Kidney tubule cell (primary cell): ENCODE measurements around the gene GRIPAP1.

Experiments used
- DNase-seq: peaks from one replicate; pipeline ENCODE4 v3.0.0-alpha.2; 2018; ENCODE audit warnings: low spot score

GRIPAP1 gene

GRCh38 chrX:48958635-48959094 is 43.4 kb downstream of the GRIPAP1 start:
- peak; percentile 52 for DNase-seq

GRCh38 chrX:48957827-48958634 is 44.0 kb downstream of the GRIPAP1 start:
- DNase-seq, result peak; percentile 97

DNA sequence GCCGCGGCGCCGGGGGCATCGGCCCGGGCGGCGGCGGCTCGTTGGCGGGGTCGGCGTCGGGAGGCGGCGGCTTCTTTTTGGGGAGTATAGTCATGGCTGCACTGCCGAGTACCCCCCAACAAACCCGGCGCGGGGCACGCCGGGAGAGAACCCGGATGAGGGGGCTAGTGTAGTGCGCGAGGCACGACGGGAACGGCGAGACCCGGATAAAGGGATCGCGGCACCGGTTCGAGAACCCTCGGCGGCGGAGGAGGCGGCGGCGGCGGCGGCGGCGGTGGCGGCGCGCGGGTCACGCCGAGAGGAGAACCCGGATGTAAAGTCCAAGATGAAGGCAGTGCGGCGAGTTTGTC is 44.6 kb downstream of the GRIPAP1 start, which contains the start of gene OTUD5:
Gene OTUD5 (minus strand): TSS at position 131 of the 350 bp plus-strand sequence. CDS start 37 bp downstream, at position 94.
- no peak for DNase-seq

DNA sequence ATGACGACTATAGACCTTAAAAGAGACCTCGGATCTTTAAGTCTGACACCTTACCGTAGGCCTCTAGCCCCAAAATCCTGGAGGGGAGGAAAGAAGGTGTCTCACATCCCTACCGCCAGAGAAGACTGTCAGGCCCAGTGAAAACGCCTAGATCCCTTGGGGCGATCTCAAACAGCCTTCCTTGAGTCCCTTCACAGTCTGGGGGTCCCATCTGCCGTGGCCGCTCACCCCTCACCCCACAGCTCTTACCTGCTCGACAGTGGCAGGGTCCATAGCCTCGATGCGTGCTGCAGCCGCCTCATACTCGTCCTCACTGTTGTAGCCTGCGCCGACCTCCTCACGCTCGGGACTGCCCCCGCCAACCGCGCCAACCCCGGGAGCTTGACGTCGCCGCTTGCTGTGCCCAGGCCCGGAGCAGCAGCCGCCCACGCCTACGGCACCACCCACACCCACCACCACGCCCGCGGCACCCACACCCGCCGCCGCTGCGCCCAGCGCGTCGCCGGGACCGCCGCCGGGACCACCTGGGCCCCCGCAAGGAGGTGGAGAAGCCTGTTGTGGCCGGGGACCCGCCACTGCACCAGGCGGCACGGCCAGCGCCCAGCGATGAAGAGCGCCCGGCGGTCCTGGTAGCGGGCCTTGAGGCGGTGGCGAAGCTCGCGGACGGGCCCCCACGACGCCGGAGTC is 45.2 kb downstream of the GRIPAP1 start:
- peak; percentile 18 for DNase-seq

GRCh38 chrX:48948589-48948988 is 53.5 kb downstream of the GRIPAP1 start:
- no peak for DNase-seq

DNA sequence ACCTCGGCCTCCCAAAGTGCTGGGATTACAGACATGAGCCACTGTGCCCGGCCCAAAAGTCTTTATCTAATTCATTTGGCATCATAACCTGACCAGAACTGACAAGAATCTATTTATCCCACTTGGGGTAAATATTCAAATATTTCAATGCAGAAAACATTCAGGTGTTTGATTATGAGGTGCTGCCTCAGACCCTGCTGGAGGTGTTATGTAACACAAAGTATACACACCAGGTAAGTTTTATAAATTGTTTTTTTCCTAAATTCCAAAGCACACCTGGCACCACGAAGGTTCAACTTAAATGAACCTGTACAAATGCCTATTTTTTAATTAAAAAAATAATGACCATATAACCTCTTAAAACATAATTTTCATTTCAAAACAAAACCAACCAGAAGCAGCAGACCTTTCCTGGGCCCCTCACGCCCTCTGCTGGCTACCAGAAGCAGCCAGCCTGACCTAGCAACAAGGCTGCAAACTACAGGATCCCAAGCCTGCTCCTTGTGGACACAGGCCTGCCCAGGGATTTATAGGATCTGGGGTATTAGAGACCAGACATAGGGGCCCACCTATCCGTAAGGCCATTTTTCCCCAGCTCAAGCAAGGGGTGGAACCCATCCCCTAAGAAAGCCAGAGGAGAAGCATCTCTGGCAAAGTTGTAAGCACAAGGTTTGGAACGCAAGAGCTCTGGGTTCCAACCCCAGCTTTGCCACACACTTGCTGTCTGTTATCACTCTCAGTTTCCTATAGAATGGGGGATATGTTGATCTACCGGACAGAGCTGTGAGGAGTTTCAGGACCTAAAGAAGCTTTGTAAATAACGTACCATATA is 56.3 kb downstream of the GRIPAP1 start:
- DNase-seq, result peak; percentile 51

- DNase-seq, result no peak
Observed at GRCh38 chrX:48942895-48943294, 59.2 kb downstream of the GRIPAP1 start.

DNA sequence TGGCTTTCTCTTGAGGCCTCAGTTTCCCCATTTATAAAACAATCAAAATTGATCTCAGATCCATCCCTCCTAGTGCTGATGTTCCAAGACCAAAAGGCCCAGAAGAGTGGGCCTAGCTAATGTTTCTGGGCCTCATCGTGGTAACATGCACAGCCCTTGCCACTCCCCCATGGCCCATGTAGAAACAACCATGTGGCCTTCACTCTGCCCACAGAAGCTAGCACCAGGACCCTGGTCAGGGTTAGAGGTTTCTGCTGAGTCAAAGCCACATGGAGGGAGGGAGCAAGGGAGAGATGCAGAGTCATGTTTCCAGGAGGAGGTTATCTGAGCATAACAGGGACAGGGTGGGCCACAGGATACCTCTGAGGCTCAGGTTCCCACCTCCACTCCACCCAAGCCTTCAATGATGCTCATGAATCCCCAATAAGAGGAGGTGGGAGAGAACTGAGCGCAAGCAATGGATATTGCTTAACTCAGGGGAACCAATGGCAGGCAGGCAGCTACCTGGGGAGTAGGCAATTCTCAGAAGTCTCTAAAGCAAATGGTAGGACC is 61.6 kb downstream of the GRIPAP1 start:
- DNase-seq, result no peak

DNA sequence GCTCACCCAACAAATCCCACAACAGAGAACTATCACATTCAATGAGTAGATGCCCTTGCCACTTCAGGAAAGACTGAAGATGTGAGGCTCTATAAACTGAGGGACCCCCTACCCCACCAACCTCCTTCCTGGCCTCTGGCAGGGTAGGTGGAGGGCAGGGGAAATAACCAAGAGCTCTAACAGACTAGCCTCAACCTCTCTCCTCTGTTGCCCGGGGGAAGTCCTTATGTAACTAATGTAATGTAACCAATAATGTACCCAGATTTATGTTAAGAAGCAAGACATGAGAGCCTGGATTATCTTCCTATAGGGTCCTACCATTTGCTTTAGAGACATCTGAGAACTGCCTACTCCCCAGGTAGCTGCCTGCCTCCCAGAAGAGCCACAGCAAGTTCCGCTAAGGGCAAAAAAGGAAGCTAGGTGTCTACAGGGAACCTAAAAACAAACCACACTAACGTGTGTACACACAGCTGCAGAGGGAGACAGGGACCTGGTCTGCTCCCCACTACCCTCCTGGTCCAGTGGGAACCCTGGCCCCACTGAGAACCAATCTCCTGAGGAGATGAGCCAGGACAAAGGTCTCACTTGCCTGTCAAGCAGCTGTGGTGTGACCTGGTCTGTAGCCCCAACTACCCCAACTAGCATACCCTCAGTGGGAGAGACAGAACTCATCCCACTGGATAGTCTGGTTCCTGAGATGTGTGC is 62.4 kb downstream of the GRIPAP1 start:
- no peak for DNase-seq

DNA sequence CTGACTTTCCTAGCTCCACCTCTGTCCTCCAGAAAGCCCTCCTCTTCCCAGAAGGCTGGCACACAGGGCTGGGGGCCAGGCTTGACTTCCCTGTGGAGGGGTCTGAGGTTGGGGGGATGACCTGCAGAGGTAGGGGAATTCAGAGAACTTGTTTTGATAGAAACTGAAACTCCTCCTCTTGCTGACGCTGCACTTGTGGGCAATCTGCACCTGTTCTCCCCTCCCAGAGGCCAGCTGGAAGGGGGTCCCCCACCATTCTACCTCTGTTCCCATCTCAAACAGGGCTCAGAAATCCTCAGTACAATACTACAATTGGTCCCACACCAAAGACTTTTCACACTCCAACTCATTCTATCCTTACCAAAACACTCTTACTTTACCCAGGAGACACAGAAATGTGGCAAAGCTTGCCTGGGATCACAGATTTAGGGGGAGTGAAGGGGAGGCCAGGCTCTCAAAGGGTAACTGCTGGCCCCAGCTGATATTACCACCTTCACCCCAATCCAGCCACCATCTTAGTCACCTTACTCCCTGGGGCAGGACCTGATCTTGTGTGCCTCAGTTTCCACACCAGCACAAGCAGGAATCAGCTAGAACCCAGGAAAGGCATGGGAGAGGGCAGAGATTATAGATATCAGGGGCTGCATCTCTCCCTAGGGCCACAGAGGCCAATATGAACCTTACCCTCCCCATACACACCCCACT is 63.2 kb downstream of the GRIPAP1 start:
- DNase-seq, result no peak

DNA sequence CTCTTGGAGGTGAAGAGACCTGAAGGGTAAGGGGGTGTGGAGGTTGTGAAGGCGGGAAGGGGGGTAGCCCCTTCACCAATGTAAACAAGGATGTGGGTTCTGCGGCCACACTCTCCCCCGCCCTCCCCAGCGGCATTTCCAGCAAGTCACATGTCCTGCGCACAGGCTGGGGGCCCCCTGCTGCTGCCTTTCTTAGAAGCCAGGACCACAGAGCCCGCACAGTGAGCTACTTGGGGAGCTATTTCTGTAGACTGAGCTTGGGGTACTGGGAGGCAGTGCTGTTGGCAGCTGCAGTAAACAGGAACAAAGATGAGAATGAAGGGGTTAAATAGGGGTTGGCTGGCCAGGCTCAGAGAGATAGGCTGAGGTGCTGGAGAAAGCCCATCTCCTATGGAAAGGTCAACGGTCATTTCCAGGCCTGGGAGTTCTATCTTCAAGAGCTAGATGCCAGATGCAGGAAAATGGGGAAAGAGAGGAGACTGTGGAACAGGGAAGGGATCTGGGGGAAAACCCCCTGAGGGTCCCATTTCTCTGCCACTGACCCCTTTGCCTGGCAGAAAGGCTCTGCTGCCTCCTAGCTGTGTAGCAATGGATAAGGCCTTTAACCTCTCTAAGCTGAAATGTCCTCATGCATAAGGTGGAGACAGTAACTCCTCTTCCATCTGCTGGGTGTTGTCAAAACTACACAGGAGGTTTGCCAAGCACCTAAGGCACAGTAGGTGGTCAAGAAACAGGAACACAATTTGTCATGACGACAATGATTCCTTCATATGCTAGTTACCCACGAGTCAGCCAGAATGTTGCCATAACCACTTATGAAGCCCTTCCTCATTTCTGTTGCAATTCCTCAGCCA is 64.8 kb downstream of the GRIPAP1 start:
- DNase-seq, result no peak

- no peak for DNase-seq
Observed at GRCh38 chrX:48936429-48937053, 65.5 kb downstream of the GRIPAP1 start.

GRCh38 chrX:48935301-48935670 is 66.8 kb downstream of the GRIPAP1 start:
- DNase-seq, result no peak

DNA sequence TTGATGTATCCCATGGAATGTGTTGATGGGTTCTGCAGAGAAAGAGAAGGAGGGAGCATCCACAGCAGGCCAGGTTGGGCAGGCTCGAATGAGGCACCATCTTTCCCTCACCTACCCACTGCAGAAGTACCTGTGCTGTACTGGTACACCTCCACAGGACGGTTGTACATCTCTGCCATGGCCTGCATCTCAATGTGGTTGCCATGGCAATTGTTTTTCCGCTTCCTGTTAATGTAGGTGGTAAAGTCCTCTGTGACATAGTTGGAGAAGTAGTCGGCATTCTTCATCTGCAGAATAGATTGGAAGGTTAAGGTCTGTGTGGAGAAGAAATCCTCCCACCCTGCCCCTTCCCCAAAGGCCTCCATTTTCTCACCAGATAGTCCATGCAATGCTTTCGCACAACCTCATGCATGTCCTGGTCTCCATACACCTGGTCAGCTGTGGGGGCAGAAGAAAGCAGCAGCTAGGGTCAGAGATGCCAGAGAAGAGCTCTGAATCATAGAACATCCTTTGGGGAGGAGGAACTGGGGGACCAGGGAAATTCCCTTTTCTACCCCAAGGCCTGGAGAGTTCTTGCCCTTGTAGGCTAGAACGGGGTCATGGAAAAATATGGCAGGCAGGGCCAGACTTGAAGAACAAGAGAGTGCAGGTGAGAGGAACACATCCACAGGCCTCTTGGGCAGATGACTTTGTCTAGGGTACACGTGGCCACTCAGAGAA is 67.3 kb downstream of the GRIPAP1 start:
- DNase-seq, result no peak

DNA sequence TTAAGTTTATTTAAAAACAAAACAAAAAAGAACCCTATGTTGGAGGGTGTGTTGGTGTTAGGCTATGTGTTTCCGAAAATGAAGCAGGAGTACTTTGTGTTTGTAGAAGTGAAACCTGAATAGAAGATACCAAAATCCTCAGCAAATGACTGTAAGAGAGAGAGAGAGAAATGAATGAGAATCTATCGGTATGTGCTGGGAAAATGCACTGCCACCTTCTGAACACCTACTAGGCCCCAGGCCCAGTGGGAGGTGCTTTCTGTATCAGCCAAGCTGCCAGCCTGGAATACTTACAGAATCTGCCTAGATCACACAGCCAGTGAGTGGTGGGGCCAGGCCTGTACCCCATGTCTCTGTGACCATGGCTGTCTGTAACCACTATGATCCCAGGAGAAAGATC is 68.3 kb downstream of the GRIPAP1 start:
- DNase-seq, result no peak

- no peak for DNase-seq
Observed at GRCh38 chrX:48927736-48928382, 74.2 kb downstream of the GRIPAP1 start.

DNA sequence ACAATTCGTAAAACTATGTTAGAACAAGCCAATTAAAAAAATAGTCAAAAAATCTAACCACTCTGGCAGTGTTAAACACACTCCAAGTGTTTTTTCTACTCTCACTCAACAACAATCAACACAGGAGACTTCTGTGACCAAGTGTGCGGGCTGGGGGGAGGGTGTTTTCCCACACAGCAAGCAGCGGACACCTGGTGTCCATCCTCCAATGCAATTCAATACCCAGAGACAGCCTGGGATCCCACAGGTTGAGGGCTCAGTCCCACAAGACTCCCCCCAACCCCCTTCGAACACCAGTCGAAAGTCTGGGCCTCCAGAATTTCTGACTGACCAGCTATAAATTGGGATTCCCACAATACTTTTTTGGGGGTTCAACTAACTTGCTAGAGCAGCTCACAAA is 74.9 kb downstream of the GRIPAP1 start:
- no peak for DNase-seq

DNA sequence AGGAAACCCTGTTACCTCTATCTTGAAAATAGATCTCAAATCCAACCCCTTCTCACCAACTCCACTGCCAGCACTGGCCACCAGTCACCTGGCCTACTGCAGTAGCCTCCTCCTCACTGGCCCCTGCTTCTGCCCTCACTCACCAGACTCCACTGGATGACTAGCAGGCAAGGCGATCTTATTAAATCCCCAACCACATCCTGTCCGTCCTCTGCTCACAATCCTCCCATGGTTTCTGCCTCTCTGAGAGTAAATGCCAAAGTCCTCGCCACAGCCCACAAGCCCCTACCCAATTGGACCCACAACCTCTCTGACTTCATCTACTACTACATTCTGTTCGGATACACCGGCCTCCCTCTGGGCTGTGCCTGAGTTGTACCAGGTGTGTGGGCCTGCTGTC is 77.8 kb downstream of the GRIPAP1 start:
- DNase-seq, result no peak
